ENCODE data around the gene CTU2.

- TF ChIP-seq EZH2 (IDR thresholded peaks at IDR 0.05; ENCODE audit: low read length), result no peak
- peak in 2 of 3 experiments; percentile 45 to 52 for TF ChIP-seq CTCF (optimal IDR thresholded peaks at IDR 0.05 in 1 of 3, IDR thresholded peaks at IDR 0.05 in 1 of 3, conservative IDR thresholded peaks at IDR 0.05 in 1 of 3; ENCODE audit: extremely low read depth in 1 of 3, insufficient read depth in 2 of 3, low read length in 3 of 3)
Observed at GRCh38 chr16:88697831-88698615, 8.3 kb upstream of the CTU2 start.

Data from keratinocyte (primary cell).